IgD-negative memory B cell (primary cell): ENCODE results near the gene RAPGEF1. TPM values are rescaled to one million over a fixed set of nuclear protein-coding genes. Genes with fewer than 3 reads are reported as not detected.

Experiments used
- H3K27ac Mint-ChIP-seq, 3 donors: one replicate each; pipeline ENCODE4 v1.8.0; 2020 to 2022; ENCODE audit warnings: mild to moderate bottlenecking in 3 of 3, mixed read lengths in 3 of 3, moderate library complexity in 1 of 3
- H3K27me3 Mint-ChIP-seq: one replicate; pipeline ENCODE4 v1.8.0; 2021; ENCODE audit warnings: mixed read lengths
- H3K36me3 Mint-ChIP-seq: one replicate; pipeline ENCODE4 v1.8.0; 2020; ENCODE audit warnings: mild to moderate bottlenecking, mixed read lengths
- H3K4me1 Mint-ChIP-seq, 3 donors: one replicate each; pipeline ENCODE4 v1.8.0; 2020 to 2022; ENCODE audit warnings: mixed read lengths in 3 of 3, mild to moderate bottlenecking in 1 of 3
- H3K4me3 Mint-ChIP-seq, 4 donors: one replicate each; pipeline ENCODE4 v1.8.0; 2020 to 2022; ENCODE audit warnings: mild to moderate bottlenecking in 4 of 4, mixed read lengths in 4 of 4, moderate library complexity in 3 of 4
- H3K9me3 Mint-ChIP-seq, 3 donors: one replicate each; pipeline ENCODE4 v1.8.0; 2020 to 2021; ENCODE audit warnings: mixed read lengths in 3 of 3, mild to moderate bottlenecking in 1 of 3
- polyA plus RNA-seq: library from polyadenylated mRNA; unstranded; fragments of 300-500 nt; fragmentation: Illumina TruSeq; gene quantifications from one replicate; pipeline ENCODE4 v1.2.3, GENCODE V29; 2021

RAPGEF1 gene
- polyA plus RNA-seq, 1 donor from 2014 or later = 40.8 TPM

GRCh38 chr9:131627648-131628458, 112.0 kb downstream of the RAPGEF1 start:
- H3K27ac Mint-ChIP-seq = peak overlapping the region; percentile 96 to 99 (median 96)
- peaks cover 16% of the 10 kb centered on the region for H3K36me3 Mint-ChIP-seq
- peak overlapping the region in 3 of 4 donors; percentile 58 to 87 (median 82) for H3K4me3 Mint-ChIP-seq
- H3K9me3 Mint-ChIP-seq = no peaks in the 10 kb centered on the region
- H3K27me3 Mint-ChIP-seq = no peaks in the 10 kb centered on the region
- H3K4me1 Mint-ChIP-seq = peaks cover 44 to 48% (median 48%) of the 10 kb centered on the region in 3 donors

- Mint-ChIP-seq H3K27ac (peak overlapping the region; percentile 96 to 99 (median 96)), H3K27me3 (no peaks in the 10 kb centered on the region), H3K9me3 (no peaks in the 10 kb centered on the region), H3K36me3 (peaks cover 16% of the 10 kb centered on the region), H3K4me3 (peak overlapping the region in 3 of 4 donors; percentile 58 to 87 (median 82)), H3K4me1 (peaks cover 45 to 49% (median 49%) of the 10 kb centered on the region in 3 donors)
These were observed 112.6 kb downstream of the RAPGEF1 start for GRCh38 chr9:131627326-131627647.

DNA sequence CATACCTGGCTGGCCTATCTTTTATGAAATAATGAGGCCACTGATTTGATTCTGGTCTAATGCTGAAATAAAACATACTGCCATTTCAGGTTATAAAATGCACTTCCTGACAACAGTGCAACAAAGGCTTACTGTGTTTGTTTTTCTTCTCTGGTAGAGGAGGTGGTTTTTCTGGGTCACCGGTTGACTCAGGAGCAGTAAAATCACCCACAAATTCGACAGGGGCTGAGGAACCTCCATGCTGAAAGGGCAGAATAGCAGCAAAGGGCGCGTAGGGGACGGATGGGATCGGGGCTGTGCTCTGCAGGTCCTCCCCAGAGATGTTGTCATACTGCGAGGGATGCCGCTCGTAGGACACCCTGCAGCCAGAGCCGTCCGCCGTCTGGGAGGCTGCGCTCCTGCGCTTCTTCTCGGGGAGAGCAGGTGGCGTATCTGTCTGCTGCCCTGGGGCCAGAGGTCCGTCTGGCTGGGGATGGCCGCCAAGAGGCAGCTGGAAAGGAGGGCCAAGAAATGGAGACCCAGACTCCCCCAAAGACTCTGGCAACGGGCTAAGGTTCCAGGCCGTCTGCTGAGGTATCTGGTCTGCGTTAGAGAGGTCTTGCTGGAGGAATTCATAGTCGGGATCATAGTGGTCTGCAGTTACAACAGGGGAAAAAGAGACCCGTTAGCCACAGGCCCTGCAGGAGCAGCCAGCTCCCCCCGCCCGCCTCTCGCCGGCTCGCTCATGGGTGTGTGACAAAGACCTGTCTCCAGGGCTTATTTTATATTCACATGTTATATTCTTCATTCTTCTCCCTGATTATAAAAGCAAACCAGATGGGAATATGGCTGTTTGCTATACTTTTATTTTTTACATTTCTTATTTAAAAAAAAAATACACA, 113.8 kb downstream of the RAPGEF1 start:
- Mint-ChIP-seq H3K36me3 (peaks cover 20% of the 10 kb centered on the region), H3K27ac (peak overlapping the region; percentile 41 to 100 (median 90)), H3K9me3 (no peaks in the 10 kb centered on the region), H3K4me1 (peaks cover 48 to 53% (median 52%) of the 10 kb centered on the region in 3 donors), H3K27me3 (no peaks in the 10 kb centered on the region), H3K4me3 (peak overlapping the region in 1 of 4 donors; percentile 76)

DNA sequence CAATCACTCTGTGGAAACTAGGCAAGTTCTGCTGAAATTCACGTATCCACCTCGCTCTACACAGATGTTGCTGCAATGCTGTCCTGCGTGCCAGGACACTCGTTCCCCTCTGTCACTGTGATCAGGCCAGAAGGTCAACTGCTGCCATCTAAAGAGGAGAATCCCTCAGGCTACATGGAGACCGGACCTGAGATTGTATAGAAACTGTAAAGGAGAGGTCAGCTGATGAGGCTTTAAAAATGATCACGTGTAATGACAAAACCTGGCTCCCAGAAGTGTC, 114.4 kb downstream of the RAPGEF1 start:
- Mint-ChIP-seq H3K4me1 (peaks cover 44 to 48% (median 48%) of the 10 kb centered on the region in 3 donors), H3K4me3 (peak overlapping the region in 1 of 4 donors; percentile 53), H3K9me3 (no peaks in the 10 kb centered on the region), H3K36me3 (peaks cover 20% of the 10 kb centered on the region), H3K27ac (peak overlapping the region; percentile 67 to 100 (median 90)), H3K27me3 (no peaks in the 10 kb centered on the region)

DNA sequence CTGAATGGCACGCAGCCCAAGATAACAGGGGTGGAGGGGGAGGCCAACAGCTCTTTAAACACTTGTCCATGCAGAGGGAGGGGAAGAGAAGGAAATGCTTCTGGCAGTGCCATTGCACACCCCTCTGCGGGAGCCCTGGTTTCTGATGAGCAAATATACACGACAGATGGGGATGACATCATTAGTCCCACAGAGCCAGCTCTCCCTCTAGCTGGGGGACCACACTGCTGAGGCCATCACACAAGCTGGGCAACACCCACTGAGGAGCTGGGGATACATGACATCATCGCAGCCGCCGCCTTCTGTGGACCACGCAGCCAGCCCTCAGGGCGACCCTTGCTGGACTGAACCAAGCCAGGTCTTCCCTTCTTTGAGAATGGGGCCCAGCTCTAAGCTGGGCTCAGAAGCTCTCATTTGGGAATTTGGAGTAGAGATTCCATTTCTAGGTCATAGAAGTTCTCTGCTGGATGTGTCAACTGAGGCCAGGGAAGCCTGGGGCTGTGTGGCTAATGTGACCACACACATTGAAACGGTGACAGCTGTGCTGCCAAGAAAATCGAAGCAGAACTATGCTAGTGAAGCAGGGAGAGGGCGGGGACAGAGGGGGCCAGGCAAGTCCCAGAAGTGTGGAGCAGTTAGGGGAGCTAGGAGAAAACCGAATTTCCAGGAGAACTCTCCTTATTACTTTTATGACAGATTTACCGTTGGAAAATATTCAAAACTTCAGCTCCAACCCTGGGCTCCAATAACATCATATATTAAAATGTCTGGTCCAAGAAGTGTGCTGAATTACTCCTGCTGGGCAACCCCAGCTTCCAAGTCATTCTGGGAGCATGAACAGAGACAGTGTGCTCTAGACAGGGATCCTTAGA, 115.0 kb downstream of the RAPGEF1 start:
- Mint-ChIP-seq H3K9me3 (no peaks in the 10 kb centered on the region), H3K27ac (peak overlapping the region; percentile 67 to 100 (median 99)), H3K36me3 (peaks cover 20% of the 10 kb centered on the region), H3K27me3 (no peaks in the 10 kb centered on the region), H3K4me3 (peak overlapping the region in 2 of 4 donors; percentile 17 to 53), H3K4me1 (peaks cover 40 to 43% (median 42%) of the 10 kb centered on the region in 3 donors)

GRCh38 chr9:131623655-131624330, 116.1 kb downstream of the RAPGEF1 start:
- Mint-ChIP-seq H3K4me3 (peak overlapping the region in 1 of 4 donors; percentile 87), H3K27ac (peak overlapping the region; percentile 67 to 100 (median 99)), H3K36me3 (peaks cover 20% of the 10 kb centered on the region), H3K27me3 (no peaks in the 10 kb centered on the region), H3K4me1 (peaks cover 33 to 36% (median 34%) of the 10 kb centered on the region in 3 donors), H3K9me3 (no peaks in the 10 kb centered on the region)

- no peaks in the 10 kb centered on the region for H3K27me3 Mint-ChIP-seq
- peaks cover 16% of the 10 kb centered on the region for H3K36me3 Mint-ChIP-seq
- peaks cover 22 to 26% (median 26%) of the 10 kb centered on the region in 3 donors for H3K4me1 Mint-ChIP-seq
- peak overlapping the region in 3 of 4 donors; percentile 87 to 92 (median 89) for H3K4me3 Mint-ChIP-seq
- peak overlapping the region; percentile 97 to 100 (median 99) for H3K27ac Mint-ChIP-seq
- no peaks in the 10 kb centered on the region for H3K9me3 Mint-ChIP-seq
These were observed 117.4 kb downstream of the RAPGEF1 start for GRCh38 chr9:131622523-131622922.

GRCh38 chr9:131621551-131622358, 118.1 kb downstream of the RAPGEF1 start:
- Mint-ChIP-seq H3K4me1 (peaks cover 18 to 23% (median 22%) of the 10 kb centered on the region in 3 donors), H3K4me3 (peak overlapping the region; percentile 62 to 92 (median 88)), H3K36me3 (peaks cover 12% of the 10 kb centered on the region), H3K9me3 (no peaks in the 10 kb centered on the region), H3K27me3 (no peaks in the 10 kb centered on the region), H3K27ac (peak overlapping the region; percentile 97 to 100 (median 99))

DNA sequence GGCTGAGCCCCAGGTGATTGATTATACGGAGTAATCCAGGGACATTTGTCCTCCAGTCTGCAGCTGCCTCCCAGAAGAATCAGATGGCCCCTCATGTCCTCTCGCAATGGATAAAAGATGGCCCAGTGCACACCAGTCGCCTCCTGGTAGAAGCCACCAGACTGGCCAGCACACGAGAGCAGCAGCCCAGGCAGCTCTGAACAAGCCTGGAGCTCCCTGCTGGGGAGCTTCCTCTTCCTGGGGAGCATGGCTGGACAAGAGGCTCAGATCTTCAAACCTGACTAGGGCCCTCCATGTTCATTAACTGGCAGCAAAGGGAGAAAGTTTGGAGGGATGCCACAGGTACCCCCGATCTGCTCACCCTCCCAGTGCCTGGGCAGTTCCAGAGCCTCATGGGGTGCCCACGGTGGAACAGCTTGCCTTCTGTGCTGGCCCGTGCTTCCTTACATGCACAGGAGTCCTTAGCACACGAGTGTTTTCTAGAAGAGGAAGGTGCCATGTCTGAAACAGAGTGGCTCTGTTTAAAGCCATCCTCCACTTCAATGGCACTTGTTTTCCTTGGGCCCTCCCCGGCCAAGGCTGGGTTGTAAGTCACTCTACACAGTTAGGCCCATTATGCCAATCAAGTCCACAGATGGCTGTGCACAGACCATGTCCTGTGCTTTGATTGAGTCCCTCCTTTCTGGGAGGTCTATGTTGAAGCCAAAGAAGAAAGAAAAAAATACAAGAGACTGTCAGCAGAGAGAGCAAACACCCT, 118.9 kb downstream of the RAPGEF1 start:
- H3K9me3 Mint-ChIP-seq = no peaks in the 10 kb centered on the region
- no peaks in the 10 kb centered on the region for H3K27me3 Mint-ChIP-seq
- H3K36me3 Mint-ChIP-seq = peaks cover 12% of the 10 kb centered on the region
- peak overlapping the region; percentile 97 to 100 (median 99) for H3K27ac Mint-ChIP-seq
- peaks cover 18 to 23% (median 22%) of the 10 kb centered on the region in 3 donors for H3K4me1 Mint-ChIP-seq
- peak overlapping the region; percentile 62 to 92 (median 88) for H3K4me3 Mint-ChIP-seq

GRCh38 chr9:131619680-131620079, 120.2 kb downstream of the RAPGEF1 start:
- Mint-ChIP-seq H3K4me3 (peak overlapping the region in 1 of 4 donors; percentile 21), H3K9me3 (no peaks in the 10 kb centered on the region), H3K36me3 (peaks cover 14% of the 10 kb centered on the region), H3K27me3 (no peaks in the 10 kb centered on the region), H3K4me1 (peaks cover 18 to 23% (median 22%) of the 10 kb centered on the region in 3 donors), H3K27ac (peak overlapping the region; percentile 56 to 99 (median 59))

- Mint-ChIP-seq H3K36me3 (peaks cover 14% of the 10 kb centered on the region), H3K4me1 (peaks cover 18 to 23% (median 22%) of the 10 kb centered on the region in 3 donors), H3K9me3 (no peaks in the 10 kb centered on the region), H3K27me3 (no peaks in the 10 kb centered on the region), H3K27ac (peak overlapping the region in 2 of 3 donors; percentile 56 to 93), H3K4me3 (no peak overlapping the region)
These were observed 121.1 kb downstream of the RAPGEF1 start for GRCh38 chr9:131618785-131619184.

DNA sequence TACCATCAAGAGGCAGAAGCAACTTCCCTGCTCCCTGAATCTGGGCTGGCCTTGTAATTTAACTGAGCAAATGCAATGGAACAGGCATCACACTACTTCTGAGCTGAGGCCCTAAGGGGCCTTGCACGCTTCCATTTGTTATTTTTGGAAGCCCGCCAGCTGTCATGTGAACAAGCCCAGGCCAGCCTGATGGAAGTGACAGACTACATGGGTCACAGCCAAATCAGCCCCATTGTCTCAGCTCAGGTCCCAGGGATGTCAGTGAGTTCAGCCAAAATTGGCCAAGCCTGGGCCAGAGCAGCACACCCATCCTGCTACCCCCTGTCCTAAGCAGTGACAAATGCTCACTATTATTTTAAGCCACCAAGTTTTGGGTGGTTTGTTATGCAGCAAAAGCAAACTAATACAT, 121.8 kb downstream of the RAPGEF1 start:
- Mint-ChIP-seq H3K27ac (peak overlapping the region in 2 of 3 donors; percentile 56 to 93), H3K27me3 (no peaks in the 10 kb centered on the region), H3K4me1 (peaks cover 20 to 23% (median 22%) of the 10 kb centered on the region in 3 donors), H3K4me3 (no peak overlapping the region), H3K36me3 (peaks cover 11% of the 10 kb centered on the region), H3K9me3 (no peaks in the 10 kb centered on the region)
